ENCODE results near the gene RALBP1. TPM values are rescaled to one million over a fixed set of nuclear protein-coding genes. Genes with fewer than 3 reads are reported as not detected.

RALBP1 gene
- total RNA-seq, 1 experiment from 2014 or later: 67.3 TPM

GRCh38 chr18:9547782-9548181 lies 72.5 kb downstream of the RALBP1 start:
- DNase-seq (ENCODE audit: low read depth): no peak

DNA sequence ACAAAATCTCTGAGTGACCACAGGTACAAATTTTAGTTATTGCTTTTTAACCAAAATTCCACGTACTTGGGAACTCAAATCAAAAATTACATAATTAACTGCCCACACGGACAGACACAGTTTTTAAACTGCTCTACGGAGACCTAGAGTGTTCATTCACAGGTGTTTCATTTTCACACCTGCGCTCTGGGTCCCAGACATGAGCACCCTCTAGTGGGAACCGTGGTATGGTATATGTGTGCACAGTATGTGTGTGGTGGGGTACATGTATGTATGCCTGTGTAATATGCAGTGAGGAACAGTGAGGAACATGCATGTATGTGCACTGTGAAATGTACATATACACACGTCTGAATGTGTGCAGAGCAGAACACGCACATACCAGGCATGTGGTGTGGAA lies 74.1 kb downstream of the RALBP1 start:
- DNase-seq (ENCODE audit: low read depth): no peak

DNA sequence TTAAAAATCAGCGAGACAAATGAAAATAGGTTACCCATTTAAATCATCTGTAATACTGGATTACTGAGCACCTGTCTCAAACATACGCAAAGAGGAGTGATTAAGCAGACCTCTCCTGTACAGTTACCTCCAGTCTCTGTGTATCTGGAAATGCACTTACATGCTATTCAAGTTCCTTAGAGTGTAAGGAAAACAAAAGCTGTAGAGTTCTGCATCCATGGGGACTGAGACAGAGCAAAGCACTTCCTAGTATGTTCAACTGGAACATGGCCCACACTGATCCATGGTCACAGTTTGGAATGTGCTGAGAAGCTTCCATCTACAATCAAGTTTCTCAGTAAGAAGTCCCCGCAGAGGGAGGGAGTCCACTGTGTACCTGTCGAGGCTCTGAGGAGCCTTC lies 75.1 kb downstream of the RALBP1 start:
- DNase-seq (ENCODE audit: low read depth): no peak

DNA sequence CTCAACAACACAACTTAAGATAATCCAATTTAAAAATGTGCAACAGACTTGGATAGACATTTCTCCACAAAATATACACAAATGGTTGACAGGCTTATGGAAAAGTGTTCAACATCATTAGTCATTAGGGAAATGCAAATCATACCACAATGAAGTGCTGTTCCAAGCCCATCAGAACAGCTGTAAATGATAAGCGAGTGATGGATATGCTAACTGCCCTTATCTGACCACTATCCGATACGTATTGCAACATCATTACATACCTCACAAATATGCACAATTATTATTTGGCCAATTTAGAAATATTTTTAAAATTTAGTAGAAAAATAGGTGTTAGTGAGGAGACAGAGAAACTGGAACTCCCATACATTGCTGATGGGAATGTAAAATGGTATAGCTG lies 76.9 kb downstream of the RALBP1 start:
- no peak for DNase-seq (ENCODE audit: low read depth)

DNA sequence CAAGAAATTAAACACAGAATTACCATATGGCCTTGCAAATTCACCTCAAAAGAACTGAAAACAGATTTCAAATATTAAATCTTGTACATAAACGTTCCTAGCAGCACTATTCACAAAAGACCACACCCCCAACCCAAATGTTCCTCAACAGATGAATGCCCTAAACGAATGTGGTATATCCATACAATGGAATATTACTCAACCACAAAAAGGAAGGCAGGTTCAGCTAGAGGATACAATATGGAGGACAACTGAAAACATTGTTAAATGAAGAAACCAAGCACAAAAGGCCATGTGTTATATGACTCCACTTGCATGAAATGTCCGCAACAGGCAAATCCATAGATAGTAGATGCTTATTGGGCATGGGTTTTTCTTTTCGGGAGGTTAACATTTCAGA lies 77.3 kb downstream of the RALBP1 start:
- no peak for DNase-seq (ENCODE audit: low read depth)

GRCh38 chr18:9557250-9557943 lies 82.1 kb downstream of the RALBP1 start:
- no peak for DNase-seq (ENCODE audit: low read depth)

DNA sequence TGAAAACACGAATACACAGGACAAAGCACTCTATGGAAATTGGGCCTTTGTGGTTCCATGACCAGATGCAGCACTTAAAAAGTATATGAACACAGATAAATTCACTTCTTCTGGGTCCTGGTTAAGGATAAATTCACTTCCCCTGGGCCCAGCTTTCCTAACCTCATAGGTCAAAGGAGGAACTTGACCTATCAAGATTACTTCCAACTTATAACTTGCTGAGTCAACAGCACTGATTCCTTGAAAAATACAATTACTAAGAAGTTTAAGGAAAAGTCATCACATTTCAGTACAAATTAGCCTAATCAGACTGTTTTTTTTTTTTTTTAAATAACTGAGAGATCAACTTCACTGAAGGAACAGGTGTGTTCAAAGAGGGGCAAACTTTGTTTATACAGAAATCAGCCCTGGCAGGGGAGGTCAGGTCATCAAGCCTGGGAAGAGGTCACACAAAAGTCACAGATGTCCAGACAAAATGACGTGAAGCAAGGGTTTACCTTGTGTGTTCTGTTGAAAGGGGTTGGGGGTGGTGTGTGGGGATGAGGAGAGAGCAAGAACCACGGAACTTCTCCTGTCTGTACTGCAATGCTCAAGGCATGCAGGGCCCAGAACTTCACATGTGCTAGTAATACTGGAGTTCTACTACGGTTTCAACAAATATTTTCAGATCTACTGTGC lies 83.2 kb downstream of the RALBP1 start:
- DNase-seq (ENCODE audit: low read depth): no peak

DNA sequence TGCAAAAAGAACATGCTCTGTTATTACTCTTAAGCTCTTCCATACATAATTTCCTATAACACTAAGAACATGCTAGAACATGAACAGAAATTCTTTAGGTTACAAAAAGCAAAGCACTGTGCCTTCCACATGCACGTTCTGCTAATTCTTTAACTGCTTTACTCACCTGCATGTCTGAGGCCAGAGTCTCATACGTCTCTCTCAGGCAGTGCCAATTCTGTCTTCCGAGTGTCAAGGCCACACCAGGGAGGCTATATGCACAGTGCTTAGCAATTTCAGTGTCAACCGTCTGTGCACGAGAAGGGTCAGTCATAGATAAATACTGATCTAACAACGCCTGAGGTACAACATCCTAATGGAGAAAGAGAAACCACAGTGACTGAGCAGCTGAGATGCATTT lies 83.9 kb downstream of the RALBP1 start:
- no peak for DNase-seq (ENCODE audit: low read depth)

DNA sequence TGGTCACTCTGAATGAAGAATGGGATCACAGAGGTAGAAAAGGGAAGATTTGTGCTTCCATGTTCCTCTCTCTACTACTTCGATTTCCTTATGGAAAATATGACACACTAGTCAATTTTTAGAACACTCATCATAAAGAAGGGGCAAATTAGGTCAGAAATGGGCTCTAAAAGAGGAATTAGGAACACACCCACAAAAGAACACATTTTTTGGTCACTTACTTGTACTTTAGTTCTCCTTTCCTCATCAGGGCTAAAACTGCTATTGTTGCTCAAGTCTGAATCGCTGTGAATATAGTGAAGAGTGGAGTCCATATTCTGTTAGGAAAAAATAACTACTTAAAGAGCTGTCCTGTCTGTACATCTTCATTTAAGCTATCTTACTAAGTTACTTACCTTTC lies 86.4 kb downstream of the RALBP1 start:
- DNase-seq (ENCODE audit: low read depth): no peak

- DNase-seq (ENCODE audit: low read depth): no peak
Observed at GRCh38 chr18:9562584-9562983, 87.3 kb downstream of the RALBP1 start.

- no peak for DNase-seq (ENCODE audit: low read depth)
Observed at GRCh38 chr18:9563331-9563730, 88.0 kb downstream of the RALBP1 start.

GRCh38 chr18:9565407-9565806 lies 90.1 kb downstream of the RALBP1 start:
- DNase-seq (ENCODE audit: low read depth): no peak

DNA sequence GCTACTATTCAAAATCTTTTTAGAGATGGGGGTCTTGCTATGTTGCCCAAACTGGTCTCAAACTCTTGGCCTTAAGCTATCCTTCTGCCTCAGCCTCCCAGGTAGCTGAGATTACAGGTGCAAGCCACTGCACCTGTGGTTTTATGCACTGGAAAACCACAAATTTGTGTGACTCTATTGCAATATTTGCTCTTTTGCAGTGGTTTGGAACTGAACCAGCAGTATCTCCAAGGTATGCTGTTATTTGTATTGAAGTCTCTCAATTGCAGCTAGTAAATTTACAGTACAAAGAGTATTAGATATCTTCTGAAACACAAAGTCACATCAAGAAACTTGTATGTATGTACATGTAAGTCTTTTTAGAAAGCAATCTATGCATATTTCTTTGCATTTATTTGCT lies 92.9 kb downstream of the RALBP1 start:
- no peak for DNase-seq (ENCODE audit: low read depth)

DNA sequence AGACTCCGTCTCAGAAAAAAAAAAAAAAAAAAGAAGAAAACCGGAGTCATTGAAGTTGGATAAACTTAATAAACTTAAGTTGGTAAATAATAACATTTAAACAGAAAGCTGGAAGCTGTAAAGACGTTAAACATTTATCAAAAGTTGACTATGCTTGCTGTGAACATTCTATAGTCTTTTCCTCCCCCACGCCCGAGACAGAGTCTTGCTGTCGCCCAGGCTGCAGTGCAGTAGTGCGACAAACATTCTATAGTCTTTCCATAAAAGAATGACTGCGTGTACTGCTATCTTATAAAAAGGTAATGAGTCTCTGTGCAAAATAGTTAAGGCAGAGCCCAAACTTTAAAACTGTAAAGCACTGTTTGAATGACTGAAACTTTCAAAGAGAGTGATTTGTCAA lies 93.9 kb downstream of the RALBP1 start:
- DNase-seq (ENCODE audit: low read depth): no peak

DNA sequence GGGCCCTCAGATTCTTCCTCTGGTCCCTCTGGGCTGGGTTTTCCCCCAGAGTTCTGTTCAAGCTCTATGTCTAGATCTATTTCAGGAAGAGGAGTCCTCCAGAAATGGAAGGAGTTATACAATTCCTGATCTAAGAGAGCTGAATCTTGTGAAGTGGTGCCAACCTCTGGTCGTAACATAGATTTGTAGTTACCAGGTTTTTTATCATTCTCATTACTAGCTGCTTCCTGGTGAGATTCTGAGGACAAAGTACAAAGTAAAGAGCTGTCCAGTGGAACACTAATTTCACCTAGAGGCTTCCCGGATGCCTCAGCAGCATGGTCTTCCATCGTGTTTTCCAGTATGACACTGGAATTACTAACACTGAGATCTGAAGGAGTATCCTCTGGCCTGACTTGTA lies 94.9 kb downstream of the RALBP1 start:
- DNase-seq (ENCODE audit: low read depth): no peak

DNA sequence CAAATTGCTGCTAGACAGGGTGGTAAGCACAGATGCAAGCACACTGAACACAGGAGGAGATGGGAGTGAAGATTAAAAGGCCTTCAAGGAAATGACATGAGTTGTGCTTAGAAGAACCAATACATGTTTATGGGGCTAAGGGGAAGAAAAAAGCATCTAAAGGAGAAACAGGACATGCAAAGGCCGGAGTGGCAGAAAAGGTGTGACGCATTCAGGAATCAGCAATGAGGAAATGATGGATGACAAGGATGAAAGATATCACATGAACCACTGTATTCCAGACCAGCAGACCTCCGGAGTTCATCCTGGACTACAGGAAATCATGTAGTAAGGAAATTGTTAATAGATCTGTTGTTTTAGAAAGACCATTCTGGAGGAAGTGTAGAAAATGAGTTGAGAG lies 96.2 kb downstream of the RALBP1 start:
- no peak for DNase-seq (ENCODE audit: low read depth)

GRCh38 chr18:9574473-9575115 lies 99.3 kb downstream of the RALBP1 start:
- no peak for DNase-seq (ENCODE audit: low read depth)

DNA sequence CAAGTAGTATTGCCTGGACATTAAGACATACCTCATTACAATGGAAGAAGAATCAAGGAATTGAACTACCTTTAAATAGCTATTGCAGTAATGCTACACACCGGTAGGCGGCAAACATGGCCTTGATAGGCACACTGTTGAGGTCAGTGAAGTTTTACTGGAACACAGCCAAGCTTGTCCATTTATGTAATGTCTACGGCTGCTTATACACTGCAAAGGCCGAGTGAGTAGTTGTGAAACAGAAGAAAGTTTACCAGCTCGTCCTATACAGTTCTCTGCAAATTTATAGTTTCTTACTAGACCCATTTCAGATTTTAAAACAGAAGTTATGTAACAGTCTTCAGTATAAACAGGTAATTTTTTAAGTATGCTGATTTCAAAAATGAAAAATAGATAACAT lies 100.2 kb downstream of the RALBP1 start:
- peak; percentile 92 for DNase-seq (ENCODE audit: low read depth)

DNA sequence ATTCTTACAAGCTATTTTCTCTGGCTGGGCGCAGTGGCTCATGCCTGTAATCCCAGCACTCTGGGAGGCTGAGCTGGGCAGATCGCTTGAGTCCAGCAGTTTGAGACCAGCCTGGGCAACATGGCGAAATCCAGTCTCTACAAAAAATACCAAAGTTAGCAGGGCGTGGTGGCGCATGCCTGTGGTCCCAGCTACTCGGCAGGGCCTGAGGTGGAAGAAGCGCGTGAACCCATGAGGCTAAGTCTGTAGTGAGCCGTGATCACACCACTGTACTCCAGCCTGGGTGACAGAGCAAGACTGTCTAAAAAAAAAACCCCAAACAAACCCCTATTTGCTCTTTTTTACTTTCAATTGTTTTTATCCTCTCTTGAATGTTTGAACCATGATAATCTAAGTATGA lies 102.0 kb downstream of the RALBP1 start:
- peak; percentile 24 for DNase-seq (ENCODE audit: low read depth)

GRCh38 chr18:9578306-9578705 lies 103.0 kb downstream of the RALBP1 start:
- no peak for DNase-seq (ENCODE audit: low read depth)

- no peak for DNase-seq (ENCODE audit: low read depth)
Observed at GRCh38 chr18:9581667-9582066, 106.4 kb downstream of the RALBP1 start.

GRCh38 chr18:9586814-9587213 lies 111.5 kb downstream of the RALBP1 start:
- no peak for DNase-seq (ENCODE audit: low read depth)
